IMR-90 (cell line): ENCODE results near the gene KRTAP12-3. TPM values are rescaled to one million over a fixed set of nuclear protein-coding genes. Genes with fewer than 3 reads are reported as not detected.

Experiments
- ATAC-seq: fragments of 200-7000 bp; cut with Tn5 transposase; 2 replicates; pipeline ENCODE4 v1.9.1; 2020; ENCODE audit warnings: low read depth, mild to moderate bottlenecking, moderate library complexity
- BruUV-seq: library from RNA; stranded (reverse); fragments of 400-500 nt; replicated peaks from 2 replicates; lab custom pipeline; 2021; lab: Mats Ljungman, UMichigan
- CTCF ChIA-PET: fragments of 300-600 bp; formaldehyde crosslinking; extraction: SDS; loops from one replicate; lab custom pipeline; 2021; ENCODE audit warnings: antibody characterized with exemption; lab: Yijun Ruan, JAX
- POLR2A ChIA-PET: fragments of 300-600 bp; sonication (Branson Sonifier 250); formaldehyde crosslinking; loops from one replicate; lab custom pipeline; 2022; ENCODE audit warnings: antibody characterized with exemption; ENCODE audit not compliant: unreplicated experiment; lab: Charles Lee
- DNase-seq: peaks from one replicate; pipeline ENCODE4 v3.0.0; 2013
- H2AFZ ChIP-seq: replicated peaks from 2 replicates; pipeline ENCODE3; 2013; ENCODE audit warnings: low read length, mild to moderate bottlenecking; ENCODE audit not compliant: poor library complexity
- H2AK5ac ChIP-seq: 2 replicates; pipeline ENCODE4 v1.6.1; 2013; ENCODE audit warnings: low read depth, low read length, inconsistent platforms
- H2AK9ac ChIP-seq: replicated peaks from 2 replicates; pipeline ENCODE3; 2013; ENCODE audit warnings: mild to moderate bottlenecking, low read depth, low read length, moderate library complexity; ENCODE audit not compliant: poor library complexity
- H2BK120ac ChIP-seq: 2 replicates; pipeline ENCODE4 v1.6.1; 2013; ENCODE audit warnings: low read depth, low read length, inconsistent platforms
- H2BK15ac ChIP-seq: 3 replicates; pipeline ENCODE4 v1.6.1; 2013; ENCODE audit warnings: low read depth, low read length, inconsistent platforms
- H2BK20ac ChIP-seq: 2 replicates; pipeline ENCODE4 v1.6.1; 2013; ENCODE audit warnings: low read depth, mild to moderate bottlenecking, inconsistent platforms, low read length, moderate library complexity
- H2BK5ac ChIP-seq: 2 replicates; pipeline ENCODE4 v1.6.1; 2013; ENCODE audit warnings: mild to moderate bottlenecking, low read depth, low read length, inconsistent platforms; ENCODE audit not compliant: poor library complexity, severe bottlenecking
- H3K14ac ChIP-seq: replicated peaks from 2 replicates; pipeline ENCODE4 v1.6.1; 2013; ENCODE audit warnings: low read depth, low read length, inconsistent platforms
- H3K18ac ChIP-seq: 2 replicates; pipeline ENCODE4 v1.6.1; 2013; ENCODE audit warnings: low read depth, low read length, control low read depth
- H3K23ac ChIP-seq: 2 replicates; pipeline ENCODE4 v1.6.1; 2013; ENCODE audit warnings: low read depth, low read length, inconsistent platforms
- H3K27ac ChIP-seq: 2 replicates; pipeline ENCODE4 v1.5.1; 2013; ENCODE audit warnings: mild to moderate bottlenecking, control low read depth, low read length; ENCODE audit not compliant: insufficient read depth
- H3K27me3 ChIP-seq: 2 replicates; pipeline ENCODE4 v1.6.1; 2013; ENCODE audit warnings: low read length; ENCODE audit not compliant: control insufficient read depth, insufficient read depth
- H3K36me3 ChIP-seq: 2 replicates; pipeline ENCODE4 v1.6.1; 2013; ENCODE audit warnings: low read length, mixed read lengths; ENCODE audit not compliant: control insufficient read depth, insufficient read depth
- H3K4ac ChIP-seq: 2 replicates; pipeline ENCODE4 v1.6.1; 2013; ENCODE audit warnings: low read depth, low read length, inconsistent platforms
- H3K4me1 ChIP-seq: 2 replicates; pipeline ENCODE4 v1.6.1; 2013; ENCODE audit warnings: low read length, mixed read lengths; ENCODE audit not compliant: control insufficient read depth, insufficient read depth
- H3K4me2 ChIP-seq: 2 replicates; pipeline ENCODE4 v1.6.1; 2013; ENCODE audit warnings: low read depth, mild to moderate bottlenecking, control low read depth, low read length, moderate library complexity
- H3K4me3 ChIP-seq: 2 replicates; pipeline ENCODE4 v1.5.1; 2013; ENCODE audit warnings: low read depth, mild to moderate bottlenecking, control low read depth, low read length, moderate library complexity; ENCODE audit not compliant: insufficient read depth
- H3K56ac ChIP-seq: 2 replicates; pipeline ENCODE4 v1.6.1; 2013; ENCODE audit warnings: low read length, inconsistent platforms; ENCODE audit not compliant: insufficient read depth; ENCODE audit errors: extremely low read depth
- H3K79me1 ChIP-seq, 2 experiments: 2 replicates each; pipeline ENCODE4 v1.6.1; 2013; ENCODE audit warnings: low read length in 2 of 2, inconsistent platforms in 1 of 2, low read depth in 1 of 2
- H3K9ac ChIP-seq: 2 replicates; pipeline ENCODE4 v1.6.1; 2013; ENCODE audit warnings: low read depth, low read length, control low read depth
- H3K9me1 ChIP-seq: 2 replicates; pipeline ENCODE4 v1.6.1; 2013; ENCODE audit warnings: low read length, inconsistent platforms; ENCODE audit not compliant: insufficient read depth
- H3K9me3 ChIP-seq: 2 replicates; pipeline ENCODE4 v1.6.1; 2013; ENCODE audit warnings: low read length; ENCODE audit not compliant: control insufficient read depth, insufficient read depth
- H4K20me1 ChIP-seq: 2 replicates; pipeline ENCODE4 v1.6.1; 2013; ENCODE audit warnings: low read length, inconsistent platforms; ENCODE audit not compliant: insufficient read depth
- H4K5ac ChIP-seq: 2 replicates; pipeline ENCODE4 v1.6.1; 2013; ENCODE audit warnings: mild to moderate bottlenecking, low read depth, low read length, control low read depth
- H4K8ac ChIP-seq, 2 experiments: 2 replicates each; pipeline ENCODE4 v1.6.1; 2013; ENCODE audit warnings: low read depth in 2 of 2, low read length in 2 of 2, control low read depth in 1 of 2, inconsistent platforms in 1 of 2
- H4K91ac ChIP-seq: 2 replicates; pipeline ENCODE4 v1.6.1; 2013; ENCODE audit warnings: low read depth, low read length, inconsistent platforms; ENCODE audit not compliant: insufficient read depth
- CEBPB ChIP-seq: IDR thresholded peaks from 2 replicates; pipeline ENCODE4 v1.6.1; 2012; ENCODE audit warnings: low read depth, low read length, improper control_type of control experiment
- RCOR1 ChIP-seq: IDR thresholded peaks from 2 replicates; pipeline ENCODE4 v1.6.1; 2012; ENCODE audit warnings: mild to moderate bottlenecking, low read length, improper control_type of control experiment; ENCODE audit not compliant: insufficient replicate concordance
- WGBS, 2 experiments: methylation state at CpG; one replicate each; pipeline versions ENCODE4 v1.1.5 to v1.1.7; 2013; ENCODE audit warnings: missing lambda C conversion rate in 2 of 2; ENCODE audit not compliant: insufficient read length in 1 of 2; ENCODE audit errors: extremely low coverage in 2 of 2; 5-methylcytosine and 5-hydroxymethylcytosine counted together
- dilution Hi-C: fragments of 300-500 bp; cut with HindIII; formaldehyde crosslinking; loops from one replicate; pipeline ENCODE4 v1.14.3; 2018; ENCODE audit warnings: low sequenced_read_pairs; ENCODE audit not compliant: unreplicated experiment
- in situ Hi-C: fragments of 300-500 bp; cut with MboI; formaldehyde crosslinking; loops from 3 replicates; pipeline ENCODE4 v1.14.3; 2019; ENCODE audit warnings: low sequenced_read_pairs, inconsistent platforms, mixed read lengths
- intact Hi-C: fragments of 100-400 bp; cut with micrococcal nuclease; formaldehyde crosslinking; loops from 2 replicates; pipeline ENCODE4 v1.10.0; 2022
- polyA plus RNA-seq, 3 experiments: library from polyadenylated mRNA; depleted of rRNA; stranded (reverse); fragments of >200 nt; gene quantifications; 2 replicates each; pipeline ENCODE4 v1.2.3, GENCODE V29; 2012; ENCODE audit warnings: low replicate concordance in 1 of 3
- total RNA-seq: library from RNA; depleted of rRNA; stranded (reverse); fragments of >200 nt; gene quantifications from 2 replicates; pipeline ENCODE4 v1.2.3, GENCODE V29; 2012
- TF ChIP-seq, protein P1 (sequence below): conservative IDR thresholded peaks from 2 replicates; pipeline ENCODE4 v1.5.1; 2012; ENCODE audit warnings: mild to moderate bottlenecking, low read depth, low read length, improper control_type of control experiment

The KRTAP12-3 gene
- total and polyA plus RNA-seq, 2 of the 4 experiments (the other 2 are of a cell fraction) = not detected

DNA sequence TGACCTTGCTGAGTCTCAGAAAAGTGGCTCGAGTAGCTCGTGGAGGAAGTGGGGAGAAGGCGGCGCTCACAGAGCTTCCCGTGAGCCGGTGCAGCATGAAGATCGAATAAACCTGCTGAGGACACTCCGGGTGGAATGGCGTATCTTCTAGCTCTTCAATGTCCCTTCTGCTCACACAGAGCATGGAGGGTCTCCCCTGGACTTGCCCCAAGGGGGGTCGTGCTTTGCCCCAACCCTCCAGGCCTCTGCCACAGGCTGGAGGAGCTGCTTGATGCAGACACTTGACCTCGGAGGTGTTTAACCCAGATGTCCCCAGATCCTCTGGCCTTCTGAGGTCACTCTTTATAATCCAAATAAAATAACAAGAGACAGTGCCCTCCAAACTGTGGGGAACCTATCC, 37.0 kb downstream of the KRTAP12-3 start:
- DNase-seq (no peak), ATAC-seq (no peak)
- Histone ChIP-seq H2BK15ac (no peak overlapping the region), H2BK5ac (no peak overlapping the region), H4K91ac (no peak overlapping the region), H2AK5ac (no peak overlapping the region), H3K9me1 (no peaks in the 10 kb centered on the region), H3K14ac (no peak overlapping the region), H3K56ac (no peak overlapping the region), H2BK20ac (no peak overlapping the region), H3K9me3 (no peaks in the 10 kb centered on the region; the same call in 1 of the 2 replicates), H2BK120ac (no peak overlapping the region), H2AK9ac (no peak overlapping the region), H3K9ac (no peak overlapping the region), H3K4me3 (no peak overlapping the region), H3K4me2 (no peak overlapping the region), H3K79me1 (no peaks in the 10 kb centered on the region), H3K4me1 (no peaks in the 10 kb centered on the region), H4K20me1 (no peaks in the 10 kb centered on the region), H2AFZ (no peak overlapping the region), H4K5ac (no peak overlapping the region), H3K18ac (no peak overlapping the region), H3K4ac (no peak overlapping the region), H3K23ac (no peak overlapping the region), H3K27me3 (peaks cover 32% of the 10 kb centered on the region), H3K36me3 (no peaks in the 10 kb centered on the region), H4K8ac (no peak overlapping the region), H3K27ac (no peak overlapping the region)
- BruUV-seq = no TSS peak
- POLR2A ChIA-PET = no interaction called here
- no CpG with 5 or more reads among the region's 11 CpGs for WGBS, 2 experiments
- intact Hi-C loops (no loop called here), dilution Hi-C loops (no loop called here), in situ Hi-C loops (no loop called here)
- TF ChIP-seq CEBPB (no peak), RCOR1 (no peak)
- TF ChIP-seq, protein P1, sequence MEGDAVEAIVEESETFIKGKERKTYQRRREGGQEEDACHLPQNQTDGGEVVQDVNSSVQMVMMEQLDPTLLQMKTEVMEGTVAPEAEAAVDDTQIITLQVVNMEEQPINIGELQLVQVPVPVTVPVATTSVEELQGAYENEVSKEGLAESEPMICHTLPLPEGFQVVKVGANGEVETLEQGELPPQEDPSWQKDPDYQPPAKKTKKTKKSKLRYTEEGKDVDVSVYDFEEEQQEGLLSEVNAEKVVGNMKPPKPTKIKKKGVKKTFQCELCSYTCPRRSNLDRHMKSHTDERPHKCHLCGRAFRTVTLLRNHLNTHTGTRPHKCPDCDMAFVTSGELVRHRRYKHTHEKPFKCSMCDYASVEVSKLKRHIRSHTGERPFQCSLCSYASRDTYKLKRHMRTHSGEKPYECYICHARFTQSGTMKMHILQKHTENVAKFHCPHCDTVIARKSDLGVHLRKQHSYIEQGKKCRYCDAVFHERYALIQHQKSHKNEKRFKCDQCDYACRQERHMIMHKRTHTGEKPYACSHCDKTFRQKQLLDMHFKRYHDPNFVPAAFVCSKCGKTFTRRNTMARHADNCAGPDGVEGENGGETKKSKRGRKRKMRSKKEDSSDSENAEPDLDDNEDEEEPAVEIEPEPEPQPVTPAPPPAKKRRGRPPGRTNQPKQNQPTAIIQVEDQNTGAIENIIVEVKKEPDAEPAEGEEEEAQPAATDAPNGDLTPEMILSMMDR = no peak
- CTCF ChIA-PET = no interaction called here
